NCI-H146 (cell line): ENCODE data around the gene SNX24.
"Not testable (repeated sequence)": the region's sequence is repeated elsewhere in the genome, so short reads cannot be mapped to it uniquely, and the experiment has no call there.

Experiments used
- DNase-seq: peaks from one replicate; lab custom pipeline; 2025; lab: John Stamatoyannopoulos, UW

SNX24 gene

GRCh38 chr5:122845229-122846050 is at the start of gene SNX24:
Gene SNX24 (plus strand): TSS chr5:122845613. CDS start chr5:122845634, 21 bp downstream.
- DNase-seq: no peak

DNA sequence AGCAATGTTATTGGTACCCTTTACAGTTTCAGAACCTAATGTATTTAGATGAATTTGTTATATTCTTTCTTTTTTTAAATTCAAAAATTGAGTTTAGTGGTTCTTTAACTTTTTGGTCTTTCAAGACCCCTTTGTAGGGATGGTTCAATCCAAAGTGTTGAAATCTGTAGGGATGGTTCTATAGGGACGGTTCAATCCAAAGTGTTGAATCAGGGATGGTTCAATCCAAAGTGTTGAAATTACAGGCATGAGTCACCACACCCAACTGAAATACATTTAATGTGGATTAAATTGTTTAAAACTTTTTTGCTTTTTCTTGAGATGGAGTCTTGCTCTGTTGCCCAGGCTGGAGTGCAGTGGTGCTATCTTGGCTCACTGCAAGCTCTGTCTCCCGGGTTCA is 39.9 kb upstream of the SNX24 start:
- DNase-seq: no peak

GRCh38 chr5:122810405-122810804 is 35.0 kb upstream of the SNX24 start:
- no peak for DNase-seq

DNA sequence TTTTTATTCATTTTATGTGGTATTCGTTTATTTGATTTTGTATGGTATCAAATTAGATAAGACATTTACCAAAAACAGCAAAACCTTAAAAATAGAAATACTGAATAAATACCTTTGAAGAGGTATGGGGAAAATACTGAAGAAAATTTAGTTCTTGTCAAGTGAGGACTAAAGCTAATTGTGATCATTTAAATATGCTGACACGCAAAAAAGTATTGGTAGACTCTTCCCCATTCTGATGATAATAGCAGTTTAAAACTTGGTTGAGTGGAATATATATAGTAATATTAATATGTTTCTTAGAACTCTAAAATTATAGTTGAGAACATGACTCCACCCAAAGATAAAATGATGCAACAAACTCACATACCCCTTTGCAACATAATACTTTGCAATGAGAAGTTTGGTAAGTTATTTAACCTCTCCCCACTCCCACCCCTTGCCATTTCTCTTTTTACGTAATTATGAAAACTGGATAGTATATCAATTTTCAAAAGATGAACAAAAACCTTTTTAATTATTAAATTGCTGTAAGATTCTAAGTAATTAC is 30.1 kb upstream of the SNX24 start:
- no peak for DNase-seq

GRCh38 chr5:122816756-122817155 is 28.7 kb upstream of the SNX24 start:
- DNase-seq: no peak

DNA sequence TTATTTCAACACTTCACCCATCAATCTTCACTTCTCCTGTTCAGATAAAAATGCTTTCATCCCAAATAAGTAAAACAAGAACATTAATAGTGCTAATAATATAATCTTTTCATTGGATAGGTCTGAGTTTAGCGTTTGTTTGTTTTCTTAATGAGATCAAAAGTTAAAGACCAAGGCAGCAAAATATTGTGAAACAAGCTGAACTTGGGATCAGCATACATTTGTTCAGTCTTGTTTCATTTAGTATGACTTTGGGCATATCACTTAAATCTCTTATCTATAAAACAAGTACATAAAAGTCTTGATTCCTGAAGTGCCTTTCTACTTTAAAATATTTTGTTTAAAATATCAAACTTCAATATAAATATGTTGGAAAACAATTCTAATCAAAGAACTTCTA is 13.4 kb upstream of the SNX24 start:
- no peak for DNase-seq

GRCh38 chr5:122835681-122836080 is 9.7 kb upstream of the SNX24 start:
- DNase-seq: no peak

- DNase-seq: no peak
Measured at GRCh38 chr5:122836947-122837346, 8.5 kb upstream of the SNX24 start.

GRCh38 chr5:122839731-122840130 is 5.7 kb upstream of the SNX24 start:
- no peak for DNase-seq

DNA sequence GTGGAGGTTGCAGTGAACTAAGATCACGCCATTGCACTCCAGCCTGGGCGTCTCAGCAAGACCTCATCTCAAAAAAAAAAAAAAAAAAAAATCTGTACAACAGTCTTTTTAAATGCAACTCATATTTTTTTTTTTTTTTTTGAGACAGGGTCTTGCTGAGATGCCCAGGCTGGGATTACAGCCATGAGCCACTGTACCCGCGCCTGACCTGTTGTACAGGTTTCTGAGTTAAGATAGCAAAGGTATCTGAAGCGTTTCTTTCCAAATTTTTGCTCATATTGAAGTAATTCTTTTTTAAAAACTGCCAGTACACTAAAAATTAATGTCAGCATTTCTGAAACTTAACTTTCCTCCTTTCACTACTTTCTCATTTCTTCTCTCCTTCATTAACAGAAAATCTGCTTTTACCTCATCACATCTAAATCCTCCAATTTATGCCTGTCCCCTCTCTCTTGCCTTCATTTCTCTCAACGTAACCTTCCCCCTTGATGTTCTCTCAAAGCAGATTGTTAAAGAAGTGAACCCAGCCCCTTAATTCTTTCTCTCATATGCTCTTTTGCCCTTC is 3.3 kb upstream of the SNX24 start:
- DNase-seq: no peak

- no peak for DNase-seq
Measured at GRCh38 chr5:122844136-122844909, 1.1 kb upstream of the SNX24 start.

- DNase-seq: no peak
Measured at GRCh38 chr5:122844910-122845228, 544 bp upstream of the SNX24 start.

- DNase-seq: no peak
Measured at GRCh38 chr5:122846051-122846550, 688 bp downstream of the SNX24 start.

DNA sequence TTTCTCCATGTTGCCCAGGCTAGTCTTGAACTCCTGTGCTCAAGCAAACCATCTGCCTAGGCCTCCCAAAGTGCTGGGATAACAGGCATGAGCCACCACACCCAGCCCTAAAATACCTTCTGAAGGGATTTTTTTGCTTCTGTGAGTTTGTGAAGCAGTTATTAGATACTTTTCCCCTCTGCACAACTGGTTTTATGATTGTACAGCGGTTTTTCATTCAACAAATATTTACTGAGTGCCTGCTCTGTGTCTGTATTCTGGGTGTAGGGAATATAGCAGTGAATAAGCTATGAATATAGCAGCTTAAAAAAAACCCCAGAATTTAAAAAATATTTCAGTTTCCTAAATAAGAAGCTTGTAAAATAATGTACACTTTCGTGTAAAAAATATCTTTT is 2.3 kb downstream of the SNX24 start:
- no peak for DNase-seq

DNA sequence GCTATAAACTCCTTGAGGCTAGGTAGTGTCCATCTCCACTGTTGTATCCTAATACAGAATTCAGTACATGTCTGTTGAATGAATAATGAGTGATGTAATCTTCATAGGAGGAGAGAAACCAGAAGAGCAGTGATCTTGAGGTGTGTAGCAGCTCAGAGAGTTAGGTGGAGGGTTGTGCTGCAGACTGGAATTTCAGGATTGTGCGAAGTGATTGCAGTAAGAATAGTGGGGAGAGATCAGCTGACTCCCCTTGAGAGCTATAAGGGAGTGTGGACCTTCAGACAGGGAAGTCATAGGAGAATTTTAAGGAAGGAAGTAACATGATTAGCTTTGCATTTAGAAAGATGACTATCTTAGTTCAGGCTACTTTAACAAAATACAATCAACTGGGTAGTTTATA is 4.4 kb downstream of the SNX24 start:
- no peak for DNase-seq

- DNase-seq: not testable (repeated sequence)
Measured at GRCh38 chr5:122857538-122857937, 12.1 kb downstream of the SNX24 start.

- DNase-seq: no peak
Measured at GRCh38 chr5:122858451-122858850, 13.0 kb downstream of the SNX24 start.

DNA sequence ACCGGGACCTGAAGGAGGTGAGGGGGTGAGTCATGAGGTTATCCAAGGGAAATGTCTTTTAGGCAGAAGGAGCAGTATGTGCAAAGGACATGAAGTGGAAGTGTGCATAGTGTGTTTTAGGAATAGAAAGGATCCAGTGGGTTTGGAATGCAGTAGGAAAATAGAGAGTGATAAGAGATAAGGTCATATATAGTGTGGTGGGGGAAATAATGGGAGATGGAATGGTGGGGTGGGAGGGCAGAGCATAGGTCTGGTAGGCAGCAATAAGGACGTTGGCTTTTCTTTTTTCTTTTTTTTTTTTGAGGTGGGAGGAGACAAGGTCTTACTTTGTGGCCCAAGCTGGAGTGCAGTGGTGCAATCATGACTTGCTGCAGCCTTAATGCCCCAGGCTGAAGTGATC is 17.8 kb downstream of the SNX24 start:
- DNase-seq: no peak

DNA sequence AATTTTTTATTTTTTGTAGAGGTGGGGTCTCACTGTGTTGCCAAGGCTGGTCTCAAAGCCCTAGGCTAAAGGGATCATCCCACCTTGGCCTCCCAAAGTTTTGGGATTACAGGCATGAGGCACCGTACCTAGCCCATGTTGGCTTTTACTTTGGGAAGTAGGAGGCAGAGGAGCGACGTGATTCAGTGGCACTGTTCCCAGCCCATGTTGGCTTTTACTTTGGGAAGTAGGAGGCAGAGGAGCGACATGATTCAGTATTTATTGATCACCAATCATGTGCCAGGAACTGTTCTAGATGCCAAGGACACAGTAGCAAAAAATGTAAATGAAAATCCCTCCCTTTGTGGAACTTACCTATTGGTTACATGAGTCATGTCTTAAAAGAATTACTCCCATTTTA is 18.3 kb downstream of the SNX24 start:
- DNase-seq: no peak

DNA sequence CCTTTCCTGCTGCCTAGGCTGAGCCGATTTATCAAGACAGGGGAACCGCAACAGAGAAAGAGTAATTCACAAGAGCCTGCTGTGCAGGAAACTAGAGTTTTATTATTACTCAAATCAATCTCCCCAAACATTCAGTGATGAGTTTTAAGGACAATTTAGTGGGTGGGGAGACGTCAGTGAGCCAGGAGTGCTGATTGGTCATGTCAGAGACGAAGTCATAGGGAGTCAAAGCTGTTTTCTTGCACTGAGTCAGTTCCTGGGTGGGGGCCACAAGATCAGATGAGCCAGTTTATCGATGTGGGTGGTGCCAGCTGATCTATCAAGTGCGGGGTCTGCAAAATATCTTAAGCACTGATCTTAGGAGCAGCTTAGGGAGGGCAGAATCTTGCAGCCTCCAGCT is 19.0 kb downstream of the SNX24 start:
- DNase-seq: no peak

DNA sequence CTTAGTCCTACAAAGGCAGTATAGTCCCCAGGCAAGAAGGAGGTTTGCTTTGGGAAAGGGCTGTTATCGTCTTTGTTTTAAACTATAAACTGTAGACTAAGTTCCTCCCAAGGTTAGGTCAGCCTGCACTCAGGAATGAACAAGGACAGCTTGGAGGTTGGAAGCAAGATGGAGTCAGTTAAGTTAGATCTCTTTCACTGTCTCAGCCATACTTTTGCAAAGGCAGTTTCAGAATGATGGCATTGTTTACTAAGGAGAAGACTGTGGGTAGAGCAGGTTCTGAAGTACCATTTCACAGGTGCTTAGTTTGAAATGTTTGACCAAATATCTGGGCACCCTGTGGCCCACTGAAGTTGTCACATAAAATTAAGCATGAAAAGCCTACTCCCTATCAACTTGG is 19.4 kb downstream of the SNX24 start:
- DNase-seq: no peak

- no peak for DNase-seq
Measured at GRCh38 chr5:122870219-122870856, 24.9 kb downstream of the SNX24 start.
